ENCODE data around the gene CHRDL2.
"Not testable (repeated sequence)": the region's sequence is repeated elsewhere in the genome, so short reads cannot be mapped to it uniquely, and the experiment has no call there.

CHRDL2 gene

DNA sequence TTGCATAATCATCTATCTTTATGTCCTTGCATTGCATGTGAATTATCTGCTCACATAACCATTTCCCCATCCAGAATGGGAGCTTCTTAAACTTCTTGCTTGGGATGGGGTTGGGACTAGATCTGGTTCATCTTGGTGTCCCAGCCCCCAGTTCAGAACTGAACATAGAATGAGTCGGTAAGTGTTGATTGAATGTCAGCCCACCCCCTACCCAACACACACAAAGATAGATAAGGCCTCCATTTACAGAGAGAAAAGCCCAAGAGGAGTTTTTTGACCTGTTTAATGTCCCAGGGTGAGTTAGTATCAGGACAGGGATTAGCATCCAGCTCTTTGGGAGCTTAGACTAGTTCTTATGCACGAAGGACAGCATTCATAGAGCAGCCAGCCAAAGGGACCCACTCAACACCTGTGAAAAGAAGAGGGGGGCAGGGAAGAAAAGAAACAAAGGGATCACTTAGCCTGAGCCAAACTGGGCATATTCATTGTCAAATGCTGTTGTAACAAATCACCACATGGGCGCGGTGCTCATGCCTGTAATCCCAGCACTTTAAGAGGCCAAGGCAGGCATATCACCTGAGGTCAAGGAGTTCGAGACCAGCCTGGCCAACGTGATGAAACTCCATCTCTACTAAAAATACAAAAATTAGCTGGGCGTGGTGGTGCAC is 57.4 kb downstream of the CHRDL2 start:
- Histone ChIP-seq H3K27ac (ENCODE audit: low read depth in 2 of 2, low read length in 2 of 2) (peak overlapping the region; percentile 46 to 62), H3K27me3 (ENCODE audit: control insufficient read depth in 2 of 2, insufficient read depth in 2 of 2, low read length in 2 of 2) (no peaks in the 10 kb centered on the region), H3K4me1 (ENCODE audit: control insufficient read depth in 2 of 2, insufficient read depth in 2 of 2, low read length in 2 of 2) (peaks cover 0 to 5% of the 10 kb centered on the region in 2 donors), H3K9me3 (ENCODE audit: control insufficient read depth in 2 of 2, low read length in 2 of 2) (no peaks in the 10 kb centered on the region), H3K9ac (ENCODE audit: low read depth in 1 of 2, low read length in 2 of 2) (no peak overlapping the region), H3K36me3 (ENCODE audit: control insufficient read depth in 2 of 2, insufficient read depth in 2 of 2, low read length in 2 of 2) (no peaks in the 10 kb centered on the region), H3K4me3 (ENCODE audit: low read length in 2 of 2) (no peak overlapping the region)

DNA sequence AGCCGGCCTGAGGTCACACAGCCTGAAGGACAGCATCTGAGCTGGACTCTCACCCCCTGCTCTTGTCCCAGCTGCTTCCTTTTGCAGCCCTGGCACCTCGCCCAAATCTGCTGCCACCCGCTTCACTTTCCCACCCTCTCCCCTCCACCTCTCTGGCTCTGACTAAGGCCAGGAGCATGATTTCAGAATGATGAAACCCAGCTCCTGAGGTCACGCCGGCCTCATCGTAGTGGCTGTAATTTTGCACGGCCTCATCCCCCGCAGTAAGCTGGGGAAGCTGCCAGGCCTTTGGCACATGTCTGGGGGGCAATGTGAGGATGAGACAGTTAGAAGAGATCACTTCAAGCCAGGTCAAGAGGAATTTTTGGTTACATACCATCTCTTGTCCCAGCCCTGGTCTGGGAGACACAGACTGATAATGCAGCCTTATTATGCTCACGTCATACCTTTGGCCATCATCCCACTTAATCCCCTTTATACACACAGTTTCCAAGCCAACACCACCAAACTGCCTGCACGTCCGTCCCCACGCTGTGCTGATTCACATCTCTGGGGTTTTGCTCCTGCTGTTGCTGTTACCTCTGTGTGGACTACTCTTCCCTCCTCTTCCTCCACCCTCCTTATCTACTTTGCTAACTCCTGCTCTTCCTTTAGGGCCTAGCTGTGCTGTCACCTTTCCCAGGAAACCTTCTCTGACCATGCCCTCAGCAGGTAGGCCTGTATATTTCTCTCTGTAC is 58.1 kb downstream of the CHRDL2 start:
- peaks cover 0 to 5% of the 10 kb centered on the region in 2 donors for H3K4me1 ChIP-seq (ENCODE audit: control insufficient read depth in 2 of 2, insufficient read depth in 2 of 2, low read length in 2 of 2)
- no peak overlapping the region for H3K4me3 ChIP-seq (ENCODE audit: low read length in 2 of 2)
- H3K27me3 ChIP-seq (ENCODE audit: control insufficient read depth in 2 of 2, insufficient read depth in 2 of 2, low read length in 2 of 2): no peaks in the 10 kb centered on the region
- H3K36me3 ChIP-seq (ENCODE audit: control insufficient read depth in 2 of 2, insufficient read depth in 2 of 2, low read length in 2 of 2): no peaks in the 10 kb centered on the region
- no peak overlapping the region for H3K9ac ChIP-seq (ENCODE audit: low read depth in 1 of 2, low read length in 2 of 2)
- no peaks in the 10 kb centered on the region for H3K9me3 ChIP-seq (ENCODE audit: control insufficient read depth in 2 of 2, low read length in 2 of 2)
- H3K27ac ChIP-seq (ENCODE audit: low read depth in 2 of 2, low read length in 2 of 2): peak overlapping the region; percentile 46 to 62

DNA sequence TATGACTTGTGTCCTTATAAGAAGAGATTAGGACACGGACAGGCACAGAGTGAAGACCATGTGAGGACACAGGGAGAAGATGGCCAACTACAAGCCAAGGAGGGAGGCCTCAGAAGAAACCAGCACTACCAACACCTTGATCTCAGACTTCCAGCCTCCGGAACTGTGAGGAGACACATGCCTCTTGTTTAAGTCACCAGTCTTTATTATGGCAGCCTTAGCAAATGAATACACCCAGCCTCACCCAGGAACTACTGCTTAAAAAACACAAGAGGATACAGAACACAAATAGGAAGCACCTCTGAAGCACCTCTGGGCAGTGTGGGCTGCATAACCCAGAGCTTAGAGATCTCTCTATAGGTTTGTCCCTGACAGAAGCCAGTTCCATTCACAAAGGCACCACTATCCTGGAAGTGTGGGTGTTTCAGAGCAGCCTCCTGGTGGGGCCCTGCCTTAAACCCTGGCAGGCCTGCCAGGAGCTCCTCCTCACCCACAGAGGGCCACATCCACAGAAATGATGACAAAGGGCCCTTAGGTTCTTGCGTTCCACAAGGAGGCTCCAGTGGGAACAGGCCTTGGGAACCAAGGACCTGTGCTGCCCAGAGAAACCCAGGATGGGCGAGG is 58.8 kb downstream of the CHRDL2 start:
- Histone ChIP-seq H3K4me3 (ENCODE audit: low read length in 2 of 2) (no peak overlapping the region), H3K9me3 (ENCODE audit: control insufficient read depth in 2 of 2, low read length in 2 of 2) (no peaks in the 10 kb centered on the region), H3K36me3 (ENCODE audit: control insufficient read depth in 2 of 2, insufficient read depth in 2 of 2, low read length in 2 of 2) (no peaks in the 10 kb centered on the region), H3K27me3 (ENCODE audit: control insufficient read depth in 2 of 2, insufficient read depth in 2 of 2, low read length in 2 of 2) (no peaks in the 10 kb centered on the region), H3K9ac (ENCODE audit: low read depth in 1 of 2, low read length in 2 of 2) (no peak overlapping the region), H3K4me1 (ENCODE audit: control insufficient read depth in 2 of 2, insufficient read depth in 2 of 2, low read length in 2 of 2) (peaks cover 0 to 5% of the 10 kb centered on the region in 2 donors), H3K27ac (ENCODE audit: low read depth in 2 of 2, low read length in 2 of 2) (peak overlapping the region; percentile 46 to 62)

DNA sequence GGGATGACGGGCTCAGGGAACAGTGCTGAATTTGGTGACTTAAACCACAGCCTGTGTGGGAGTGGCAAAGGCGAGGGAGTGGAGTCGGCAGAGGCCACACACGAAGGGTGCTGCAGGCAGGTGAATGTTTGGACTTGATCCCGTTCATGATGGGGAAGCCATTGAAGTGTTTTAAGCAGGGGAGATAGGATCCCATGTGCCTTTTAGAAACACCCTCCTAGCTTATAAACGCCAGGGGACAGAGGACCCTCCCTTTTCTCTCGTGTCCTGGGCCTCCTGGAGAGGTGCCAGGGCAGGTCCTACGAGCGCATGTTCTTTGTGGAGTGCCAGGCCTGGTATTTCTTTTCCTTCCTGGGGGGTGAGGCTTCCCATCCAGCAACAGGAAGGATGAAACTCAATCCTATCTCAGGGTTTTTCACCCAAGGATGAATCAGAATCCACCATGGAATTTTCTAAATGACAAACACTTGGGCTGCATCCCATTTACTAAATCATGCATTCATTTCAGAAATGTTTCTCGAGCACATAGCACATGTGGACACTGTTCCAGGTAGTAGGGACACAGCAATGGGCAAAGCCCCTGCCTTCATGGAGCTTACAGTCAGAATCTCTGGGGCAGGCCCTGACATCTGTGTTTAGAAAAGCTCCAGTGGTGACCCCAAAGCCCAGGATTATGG is 59.6 kb downstream of the CHRDL2 start:
- no peaks in the 10 kb centered on the region for H3K27me3 ChIP-seq (ENCODE audit: control insufficient read depth in 2 of 2, insufficient read depth in 2 of 2, low read length in 2 of 2)
- H3K4me3 ChIP-seq (ENCODE audit: low read length in 2 of 2): no peak overlapping the region
- H3K4me1 ChIP-seq (ENCODE audit: control insufficient read depth in 2 of 2, insufficient read depth in 2 of 2, low read length in 2 of 2): peaks cover 0 to 5% of the 10 kb centered on the region in 2 donors
- H3K27ac ChIP-seq (ENCODE audit: low read depth in 2 of 2, low read length in 2 of 2): no peak overlapping the region
- H3K9ac ChIP-seq (ENCODE audit: low read depth in 1 of 2, low read length in 2 of 2): no peak overlapping the region
- H3K36me3 ChIP-seq (ENCODE audit: control insufficient read depth in 2 of 2, insufficient read depth in 2 of 2, low read length in 2 of 2): no peaks in the 10 kb centered on the region
- no peaks in the 10 kb centered on the region for H3K9me3 ChIP-seq (ENCODE audit: control insufficient read depth in 2 of 2, low read length in 2 of 2)

DNA sequence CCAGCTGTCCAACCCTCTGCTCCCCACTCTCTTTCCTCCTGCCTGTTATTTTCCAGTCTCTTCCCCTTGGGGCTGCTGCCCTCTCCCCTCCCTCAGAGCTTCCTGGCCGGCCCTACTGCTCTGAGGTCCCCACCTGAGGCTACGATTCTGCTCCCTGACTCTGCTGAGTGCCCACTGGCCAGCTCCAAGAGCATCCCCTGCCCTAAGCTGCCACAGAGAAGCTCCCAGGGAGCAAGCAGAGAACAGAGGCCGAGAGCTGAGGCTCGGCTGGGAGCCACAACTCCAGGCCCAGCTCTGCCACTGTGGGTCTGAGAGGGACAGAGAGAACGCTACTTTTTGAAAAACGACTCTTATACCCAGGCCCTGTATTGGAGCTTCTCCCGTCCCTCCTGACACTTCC is 61.1 kb downstream of the CHRDL2 start:
- H3K36me3 ChIP-seq (ENCODE audit: control insufficient read depth in 2 of 2, insufficient read depth in 2 of 2, low read length in 2 of 2): no peaks in the 10 kb centered on the region
- H3K27me3 ChIP-seq (ENCODE audit: control insufficient read depth in 2 of 2, insufficient read depth in 2 of 2, low read length in 2 of 2): no peaks in the 10 kb centered on the region
- H3K4me1 ChIP-seq (ENCODE audit: control insufficient read depth in 2 of 2, insufficient read depth in 2 of 2, low read length in 2 of 2): peaks cover 0 to 5% of the 10 kb centered on the region in 2 donors
- no peak overlapping the region for H3K4me3 ChIP-seq (ENCODE audit: low read length in 2 of 2)
- H3K9ac ChIP-seq (ENCODE audit: low read depth in 1 of 2, low read length in 2 of 2): no peak overlapping the region
- H3K9me3 ChIP-seq (ENCODE audit: control insufficient read depth in 2 of 2, low read length in 2 of 2): no peaks in the 10 kb centered on the region
- no peak overlapping the region for H3K27ac ChIP-seq (ENCODE audit: low read depth in 2 of 2, low read length in 2 of 2)

DNA sequence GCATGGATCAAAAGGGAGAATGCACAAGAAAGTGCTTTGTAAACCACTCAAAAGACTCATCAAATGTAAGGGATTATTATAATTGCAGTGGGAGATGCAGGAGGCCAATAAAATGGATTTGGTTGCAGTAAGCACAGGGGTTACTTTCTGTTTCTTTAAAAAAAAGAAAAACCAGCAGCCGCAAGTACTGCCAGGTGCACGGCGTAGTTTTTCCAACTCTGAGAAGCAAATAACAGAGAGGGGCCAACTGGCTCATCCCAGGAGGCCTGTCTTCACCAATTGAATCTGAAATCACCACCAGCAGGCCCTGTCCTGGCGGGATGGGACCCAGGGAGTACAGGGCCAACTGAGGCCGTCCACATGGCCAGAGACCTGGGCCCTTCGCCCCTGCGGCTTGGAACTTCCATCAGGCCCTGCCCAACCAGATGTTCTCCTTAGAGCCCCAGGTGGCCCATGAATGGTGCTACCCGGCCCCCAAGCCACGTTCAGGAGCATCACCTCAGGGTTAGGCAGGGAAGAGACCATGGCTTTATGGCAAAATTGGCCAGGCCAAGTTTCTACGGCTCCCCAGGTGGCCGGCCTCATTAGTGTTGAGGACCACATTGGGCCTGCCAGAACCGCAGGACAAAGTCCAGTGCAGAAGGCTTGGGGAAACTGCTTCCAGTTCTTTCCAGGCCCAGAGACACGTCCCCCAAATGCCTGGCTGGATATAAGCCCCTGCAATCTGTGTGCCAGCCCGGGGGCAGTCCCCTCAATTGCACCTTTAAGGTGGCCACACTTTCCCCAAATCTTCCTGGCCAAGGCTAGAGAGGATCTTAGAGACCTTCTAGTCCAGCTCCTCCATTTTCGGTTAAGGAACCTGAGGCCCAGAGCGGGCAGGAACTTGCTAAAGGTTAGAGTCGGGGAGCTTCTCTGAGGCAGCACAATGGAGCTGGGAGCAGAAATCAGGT is 61.7 kb downstream of the CHRDL2 start:
- Histone ChIP-seq H3K4me3 (ENCODE audit: low read length in 2 of 2) (no peak overlapping the region), H3K4me1 (ENCODE audit: control insufficient read depth in 2 of 2, insufficient read depth in 2 of 2, low read length in 2 of 2) (peaks cover 0 to 5% of the 10 kb centered on the region in 2 donors), H3K9me3 (ENCODE audit: control insufficient read depth in 2 of 2, low read length in 2 of 2) (no peaks in the 10 kb centered on the region), H3K36me3 (ENCODE audit: control insufficient read depth in 2 of 2, insufficient read depth in 2 of 2, low read length in 2 of 2) (no peaks in the 10 kb centered on the region), H3K27me3 (ENCODE audit: control insufficient read depth in 2 of 2, insufficient read depth in 2 of 2, low read length in 2 of 2) (no peaks in the 10 kb centered on the region), H3K9ac (ENCODE audit: low read depth in 1 of 2, low read length in 2 of 2) (no peak overlapping the region), H3K27ac (ENCODE audit: low read depth in 2 of 2, low read length in 2 of 2) (no peak overlapping the region)

DNA sequence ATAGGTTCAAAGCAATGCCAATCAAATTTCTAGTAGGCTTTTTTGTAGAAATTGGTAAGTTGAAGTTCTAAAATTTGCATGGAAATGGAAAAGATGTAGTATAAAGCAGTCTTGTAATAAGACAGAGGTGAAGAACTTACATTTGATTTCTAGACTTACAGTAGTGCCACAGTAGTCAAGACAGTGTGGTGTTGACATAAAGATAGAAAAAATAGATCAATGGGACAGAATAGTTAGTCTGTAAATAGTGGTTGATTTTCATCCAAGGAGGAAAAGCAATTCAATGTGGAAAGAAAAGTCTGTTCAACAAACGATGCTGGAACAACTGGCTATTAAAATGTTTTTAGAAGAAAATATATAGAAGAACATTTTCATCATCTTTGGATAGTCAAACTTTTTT is 67.9 kb downstream of the CHRDL2 start:
- no peak overlapping the region for H3K4me3 ChIP-seq (ENCODE audit: low read length in 2 of 2)
- H3K9me3 ChIP-seq (ENCODE audit: control insufficient read depth in 2 of 2, low read length in 2 of 2): no peaks in the 10 kb centered on the region
- H3K36me3 ChIP-seq (ENCODE audit: control insufficient read depth in 2 of 2, insufficient read depth in 2 of 2, low read length in 2 of 2): no peaks in the 10 kb centered on the region
- no peaks in the 10 kb centered on the region for H3K4me1 ChIP-seq (ENCODE audit: control insufficient read depth in 2 of 2, insufficient read depth in 2 of 2, low read length in 2 of 2)
- H3K27me3 ChIP-seq (ENCODE audit: control insufficient read depth in 2 of 2, insufficient read depth in 2 of 2, low read length in 2 of 2): no peaks in the 10 kb centered on the region
- no peak overlapping the region for H3K9ac ChIP-seq (ENCODE audit: low read depth in 1 of 2, low read length in 2 of 2)
- no peak overlapping the region for H3K27ac ChIP-seq (ENCODE audit: low read depth in 2 of 2, low read length in 2 of 2)

DNA sequence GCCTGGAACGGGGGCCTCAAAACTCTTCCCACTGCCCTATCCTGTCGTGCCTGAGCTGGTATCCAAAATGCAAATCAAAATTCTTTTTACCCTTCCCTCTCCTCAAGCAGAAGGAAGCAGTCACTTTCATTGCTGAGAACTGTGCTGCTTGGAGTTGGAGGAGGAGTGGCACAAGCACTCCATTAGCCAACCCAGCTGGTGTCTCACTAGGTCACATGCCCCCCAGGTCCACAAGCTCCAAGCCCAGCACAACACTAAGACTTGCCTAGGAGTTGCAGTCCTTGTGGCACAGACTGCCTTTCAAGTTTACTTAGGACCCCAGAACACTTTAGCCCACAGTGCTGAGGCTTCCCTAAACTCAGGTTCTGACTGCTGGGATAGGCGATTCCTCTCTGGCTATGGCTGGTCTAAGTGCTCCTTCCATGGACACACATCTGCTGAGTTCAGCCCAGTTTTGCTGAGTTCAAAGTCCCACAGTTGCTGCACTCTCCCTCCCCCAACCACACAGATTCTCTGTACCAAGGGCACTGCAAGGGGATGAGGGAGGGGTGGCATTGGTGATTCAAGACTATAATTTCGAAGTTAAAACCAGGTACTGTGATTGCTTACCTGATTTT is 68.6 kb downstream of the CHRDL2 start:
- Histone ChIP-seq H3K27me3 (ENCODE audit: control insufficient read depth in 2 of 2, insufficient read depth in 2 of 2, low read length in 2 of 2) (no peaks in the 10 kb centered on the region), H3K4me1 (ENCODE audit: control insufficient read depth in 2 of 2, insufficient read depth in 2 of 2, low read length in 2 of 2) (no peaks in the 10 kb centered on the region), H3K9ac (ENCODE audit: low read depth in 1 of 2, low read length in 2 of 2) (no peak overlapping the region), H3K4me3 (ENCODE audit: low read length in 2 of 2) (no peak overlapping the region), H3K9me3 (ENCODE audit: control insufficient read depth in 2 of 2, low read length in 2 of 2) (no peaks in the 10 kb centered on the region), H3K36me3 (ENCODE audit: control insufficient read depth in 2 of 2, insufficient read depth in 2 of 2, low read length in 2 of 2) (no peaks in the 10 kb centered on the region), H3K27ac (ENCODE audit: low read depth in 2 of 2, low read length in 2 of 2) (no peak overlapping the region)

DNA sequence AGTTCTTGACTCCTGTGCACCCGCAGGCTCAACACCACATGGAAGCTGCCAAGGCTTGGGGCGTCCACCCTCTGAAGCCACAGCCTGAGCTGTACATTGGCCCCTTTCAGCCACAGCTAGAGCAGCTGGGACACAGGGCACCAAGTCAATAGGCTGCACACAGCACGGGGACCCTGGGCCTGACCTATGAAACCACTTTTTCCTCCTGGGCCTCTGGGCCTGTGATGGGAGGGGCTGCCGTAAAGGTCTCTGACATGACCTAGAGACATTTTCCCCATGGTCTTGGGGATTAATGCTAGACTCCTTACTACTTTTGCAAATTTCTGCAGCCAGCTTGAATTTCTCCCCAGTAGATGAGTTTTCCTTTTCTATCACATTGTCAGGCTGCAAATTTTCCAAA is 72.1 kb downstream of the CHRDL2 start:
- H3K36me3 ChIP-seq (ENCODE audit: control insufficient read depth in 2 of 2, insufficient read depth in 2 of 2, low read length in 2 of 2); H3K27ac ChIP-seq (ENCODE audit: low read depth in 2 of 2, low read length in 2 of 2); H3K4me3 ChIP-seq (ENCODE audit: low read length in 2 of 2); H3K9ac ChIP-seq (ENCODE audit: low read depth in 1 of 2, low read length in 2 of 2); H3K27me3 ChIP-seq (ENCODE audit: control insufficient read depth in 2 of 2, insufficient read depth in 2 of 2, low read length in 2 of 2); H3K4me1 ChIP-seq (ENCODE audit: control insufficient read depth in 2 of 2, insufficient read depth in 2 of 2, low read length in 2 of 2); H3K9me3 ChIP-seq (ENCODE audit: control insufficient read depth in 2 of 2, low read length in 2 of 2): not testable (repeated sequence)
